NCI-H774 (cell line): Measurements from ENCODE around the gene EFNA5.
"Not testable (repeated sequence)": the region's sequence is repeated elsewhere in the genome, so short reads cannot be mapped to it uniquely, and the experiment has no call there.

ENCODE experiments used
- DNase-seq: peaks from one replicate; lab custom pipeline; 2025; lab: John Stamatoyannopoulos, UW

The EFNA5 gene

DNA sequence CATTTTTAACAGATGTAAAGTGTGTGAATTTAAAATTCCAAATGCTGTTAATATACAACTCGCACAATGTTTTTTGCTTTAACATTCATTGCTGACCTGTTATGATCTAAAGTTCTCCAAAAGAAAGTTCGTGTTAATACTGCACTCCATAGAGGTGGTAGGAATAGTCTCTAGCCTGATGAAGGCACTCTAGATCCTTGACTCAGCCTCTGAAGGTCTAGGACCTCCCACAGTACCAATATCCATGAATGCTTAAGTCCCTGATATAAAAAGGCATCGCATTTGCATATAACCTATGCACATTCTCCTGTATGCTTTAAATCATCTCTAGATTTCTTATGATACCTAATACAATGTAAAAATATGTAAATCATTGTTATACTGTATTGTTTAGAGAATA, 213.6 kb downstream of the EFNA5 start:
- DNase-seq: no peak

DNA sequence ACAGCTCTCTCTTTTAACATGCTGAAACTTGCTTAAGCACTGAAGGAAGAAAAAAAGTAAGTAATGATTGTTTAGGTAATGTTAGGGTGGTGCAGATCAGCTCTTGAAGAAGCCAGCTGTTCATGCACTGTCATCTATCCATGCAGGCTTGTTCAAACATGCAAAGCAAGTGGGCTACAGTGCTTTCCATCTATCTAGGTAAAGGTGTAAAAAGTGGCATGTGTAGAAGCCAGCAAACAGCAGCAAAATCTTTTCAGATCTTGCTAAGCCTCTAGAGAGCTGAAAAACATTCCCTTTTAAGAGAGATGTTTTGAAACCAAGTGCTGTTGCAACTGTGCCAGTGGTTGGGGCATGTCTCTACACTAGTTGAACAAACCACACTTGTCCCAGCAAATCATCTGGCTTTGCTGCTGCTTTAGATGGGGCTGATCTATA, 214.4 kb downstream of the EFNA5 start:
- DNase-seq: no peak

DNA sequence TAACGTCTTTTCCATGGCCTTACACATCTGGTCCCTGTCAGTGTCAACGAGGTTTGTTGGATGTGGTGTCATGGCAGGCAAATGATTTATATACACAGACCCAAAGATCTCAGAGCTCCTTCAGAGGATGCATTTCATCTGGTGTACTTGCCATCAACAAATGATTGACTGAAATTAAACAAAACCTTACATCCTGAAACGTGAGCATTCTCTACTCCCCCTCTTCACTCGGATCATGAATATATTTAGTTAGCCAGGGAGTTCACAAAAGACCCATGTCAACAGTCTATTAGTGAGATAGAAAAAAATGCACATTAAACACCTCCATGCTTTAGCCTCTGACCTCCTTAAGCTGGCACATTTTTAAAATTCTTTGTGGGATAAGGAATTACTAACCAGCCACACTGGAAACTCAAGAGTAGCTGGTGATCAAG, 215.6 kb downstream of the EFNA5 start:
- no peak for DNase-seq

DNA sequence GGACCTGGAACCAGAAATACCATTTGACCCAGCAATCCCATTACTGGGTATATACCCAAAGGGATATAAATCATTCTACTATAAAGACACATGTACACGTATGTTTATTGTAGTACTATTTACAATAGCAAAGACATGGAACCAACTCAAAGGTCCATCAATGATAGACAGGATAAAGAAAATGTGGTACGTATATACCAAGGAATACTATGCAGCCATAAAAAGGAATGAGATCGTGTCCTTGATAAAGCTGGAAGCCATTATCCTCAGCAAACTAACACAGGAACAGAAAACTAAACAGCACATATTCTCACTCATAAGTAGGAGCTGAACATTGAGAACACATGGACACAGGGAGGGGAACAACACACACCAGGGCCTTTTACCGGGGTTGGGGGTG, 218.9 kb downstream of the EFNA5 start:
- not testable (repeated sequence) for DNase-seq

DNA sequence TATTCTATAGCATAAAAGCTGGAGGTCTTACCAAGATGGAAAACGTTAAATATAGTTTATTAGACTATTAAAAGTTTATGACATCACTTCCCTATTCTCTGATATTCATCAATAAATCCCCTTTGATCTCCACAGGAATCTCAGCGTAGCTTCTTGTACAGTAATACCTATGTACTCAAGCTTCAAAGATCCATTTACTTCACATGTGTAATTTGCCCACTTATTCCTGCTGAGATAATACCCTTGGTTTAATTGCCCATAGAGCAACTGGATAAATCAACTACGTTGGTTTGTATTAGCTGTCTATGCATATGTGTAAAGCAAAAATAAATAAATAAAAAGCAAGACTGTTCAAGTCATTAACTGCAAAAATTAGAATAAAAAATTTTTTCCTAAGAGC, 219.7 kb downstream of the EFNA5 start:
- no peak for DNase-seq

DNA sequence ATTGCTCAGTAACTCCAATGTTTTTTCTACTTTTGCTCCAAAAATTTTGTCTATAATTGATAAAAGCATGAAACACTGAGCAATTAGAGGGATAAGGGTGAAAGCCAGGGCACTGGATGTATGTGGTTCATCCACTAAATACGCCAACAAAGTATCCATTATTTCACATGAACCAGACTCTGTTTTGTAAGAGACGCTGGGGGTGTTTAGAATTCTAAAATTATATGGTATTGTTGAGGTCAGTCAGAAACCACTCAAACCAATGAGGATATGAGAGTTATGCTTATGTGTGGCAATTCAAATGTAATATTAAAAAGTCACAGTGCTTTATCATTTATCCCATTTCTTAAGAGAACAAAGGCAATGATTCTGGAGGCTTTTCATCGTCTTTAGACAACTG, 220.2 kb downstream of the EFNA5 start:
- no peak for DNase-seq

DNA sequence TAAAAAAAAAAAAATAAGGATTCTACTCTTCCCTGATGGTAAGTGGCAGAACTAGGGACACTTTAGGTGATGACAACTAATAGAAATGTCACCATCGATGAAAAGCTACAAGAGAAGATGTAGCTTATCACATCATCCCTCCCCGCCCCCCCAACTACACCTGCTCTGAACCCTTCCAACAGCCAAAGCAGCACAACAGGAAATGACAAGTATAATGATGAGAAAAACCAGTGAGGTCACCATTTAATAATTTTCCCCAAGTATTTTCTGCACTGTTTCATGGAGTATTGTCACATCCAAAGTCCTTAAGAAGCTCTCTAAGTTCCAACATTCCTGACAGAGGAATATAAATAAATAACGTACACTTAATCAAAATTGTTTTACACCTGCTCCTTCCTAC, 221.4 kb downstream of the EFNA5 start:
- no peak for DNase-seq

DNA sequence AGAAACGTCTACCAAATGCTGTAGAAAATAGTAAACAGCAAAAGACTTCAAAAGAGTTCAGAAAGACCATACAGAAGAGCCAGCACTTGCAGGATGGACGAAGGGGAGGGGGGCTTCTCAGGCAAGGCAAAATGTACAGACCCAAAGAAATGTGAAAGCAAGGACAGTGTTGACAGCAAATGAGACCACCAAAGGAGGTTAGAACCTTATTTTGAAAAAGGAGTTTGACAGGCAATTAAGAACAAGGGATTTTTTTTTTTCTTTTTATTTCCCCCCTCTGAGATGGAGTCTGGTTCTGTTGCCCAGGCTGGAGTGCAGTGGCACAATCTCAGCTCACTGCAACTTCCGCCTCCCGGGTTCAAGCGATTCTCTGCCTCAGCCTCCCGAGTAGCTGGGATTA, 223.2 kb downstream of the EFNA5 start:
- no peak for DNase-seq

DNA sequence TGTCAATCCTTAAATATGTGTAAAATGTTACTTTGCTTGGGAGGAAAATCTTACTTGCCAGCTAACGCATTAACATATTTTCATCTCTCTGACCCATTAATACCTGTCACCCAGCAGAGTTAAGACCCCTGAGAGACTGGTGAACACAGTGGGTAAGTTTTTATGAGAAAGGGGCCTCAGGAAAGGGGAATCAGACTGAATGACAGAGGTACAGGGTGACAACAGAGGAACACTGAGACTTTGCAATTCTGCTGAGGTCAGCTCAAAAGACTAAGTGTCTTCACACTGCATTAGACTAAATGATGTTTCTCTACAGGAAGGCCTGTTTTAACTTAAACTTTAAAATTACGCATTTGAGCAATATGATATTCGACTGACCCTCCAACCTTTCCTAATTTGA, 223.8 kb downstream of the EFNA5 start:
- DNase-seq: no peak

DNA sequence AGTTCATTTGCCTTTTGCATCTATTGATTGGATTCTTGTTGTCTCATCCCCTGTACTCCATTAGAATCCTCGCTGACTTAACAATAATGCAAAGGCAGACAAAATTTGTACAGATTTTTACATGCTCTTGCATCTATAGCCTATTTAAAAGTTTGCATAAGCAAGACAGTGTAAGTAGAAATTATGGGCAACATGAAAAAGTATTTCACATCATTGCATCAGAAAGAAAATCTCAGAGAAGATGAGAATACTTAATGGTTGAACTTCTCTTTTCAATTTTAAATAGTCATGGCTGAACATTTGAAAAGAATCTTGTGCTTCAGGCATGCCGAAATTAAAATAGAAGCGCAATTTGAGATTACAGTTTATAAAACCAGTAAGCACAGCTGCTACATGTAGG, 226.4 kb downstream of the EFNA5 start:
- no peak for DNase-seq

DNA sequence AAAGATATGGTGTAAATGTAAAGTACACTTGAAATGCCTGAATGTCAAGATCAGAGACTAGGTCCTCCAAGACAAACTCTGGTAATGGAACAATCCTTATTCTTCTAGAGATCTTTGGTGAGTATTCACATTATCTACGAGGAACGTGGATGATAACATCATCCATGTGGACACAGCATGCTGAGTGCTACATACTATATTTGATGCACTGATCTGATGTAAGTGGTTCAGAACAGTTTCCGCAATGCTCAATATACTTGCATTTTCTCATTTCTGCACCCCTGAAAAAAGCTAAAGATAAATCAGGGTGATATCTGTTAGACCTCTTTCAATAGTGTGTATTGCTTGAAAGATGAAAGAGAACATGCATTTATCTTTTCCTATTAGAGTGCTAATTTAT, 226.8 kb downstream of the EFNA5 start:
- DNase-seq: no peak

DNA sequence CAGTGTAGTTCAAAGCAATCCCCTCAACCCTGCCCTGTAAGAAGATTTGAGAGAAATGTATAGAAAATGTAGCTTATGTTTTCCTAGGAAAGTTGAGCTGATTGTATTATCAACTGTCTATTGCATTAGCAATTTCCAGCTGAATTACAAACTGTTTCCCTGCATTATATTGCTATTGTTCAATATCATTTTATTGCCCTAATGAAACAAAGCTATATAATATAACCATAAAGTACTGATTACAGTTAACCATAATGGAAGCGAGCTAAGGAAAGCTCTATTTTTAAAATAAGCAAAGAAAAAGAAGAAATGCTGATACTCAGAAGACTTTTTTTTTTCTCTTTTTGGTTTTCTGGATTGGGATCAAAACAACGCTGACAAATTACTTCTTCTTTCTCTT, 228.3 kb downstream of the EFNA5 start:
- DNase-seq: no peak

DNA sequence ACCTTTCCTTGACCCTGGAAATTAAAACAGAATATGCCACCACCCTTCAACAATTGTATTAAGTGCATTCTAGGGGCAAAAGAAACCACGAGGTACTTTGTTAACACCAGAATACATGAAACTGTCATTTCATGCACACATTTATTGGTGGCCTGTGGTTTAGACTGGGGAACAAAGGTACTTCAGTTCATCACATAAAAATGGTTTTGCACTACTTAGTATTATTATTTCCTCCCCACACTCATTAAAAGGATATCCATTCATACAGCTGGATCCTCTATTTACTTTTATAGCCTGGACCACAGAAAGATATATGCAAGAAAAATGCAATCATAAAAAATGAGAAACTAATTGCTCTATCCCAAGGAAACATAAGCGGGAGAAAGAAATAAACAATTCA, 230.9 kb downstream of the EFNA5 start:
- DNase-seq: no peak

DNA sequence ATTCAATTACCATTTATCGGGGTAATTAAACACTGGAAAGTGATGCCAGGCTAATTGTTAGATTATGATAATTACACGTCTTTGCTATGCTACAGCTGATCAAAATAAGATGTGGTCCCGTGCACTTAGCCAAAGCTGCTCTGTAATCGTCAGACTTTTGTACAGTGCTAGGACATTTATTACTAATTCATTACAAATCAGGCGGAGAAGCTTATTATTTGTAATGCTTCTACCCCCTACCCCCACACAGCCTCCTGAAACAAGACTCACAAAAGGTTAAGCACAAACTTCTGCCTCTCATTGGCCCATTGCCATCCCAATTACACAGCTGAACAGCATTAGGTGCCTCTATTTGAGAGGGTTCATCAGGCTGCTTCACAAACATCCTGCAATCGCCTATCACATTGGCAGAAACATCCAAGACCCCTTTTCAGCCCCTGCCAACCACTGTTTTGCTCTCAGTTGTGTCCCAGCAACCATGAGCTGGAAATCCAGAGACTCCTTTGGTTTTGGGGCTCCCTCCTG, 232.7 kb downstream of the EFNA5 start:
- DNase-seq: no peak

DNA sequence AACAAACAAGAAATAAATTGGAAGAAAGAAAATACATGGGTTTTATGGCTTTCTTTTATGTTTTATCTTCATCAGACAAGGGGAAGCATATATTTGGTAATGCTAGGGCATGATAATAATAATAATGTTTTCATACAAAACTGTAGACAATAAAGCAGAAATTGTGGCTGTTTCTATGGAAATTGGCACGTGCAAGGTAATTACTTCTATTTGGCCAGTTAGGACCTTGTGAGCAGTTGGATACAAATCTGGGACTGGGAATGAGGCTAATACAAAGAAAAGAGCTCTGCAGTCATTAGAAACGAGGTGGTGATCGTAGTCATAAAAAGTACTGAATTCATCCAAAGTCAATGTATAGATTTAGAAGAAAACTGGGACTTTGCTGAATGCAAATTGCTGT, 233.6 kb downstream of the EFNA5 start:
- DNase-seq: no peak

DNA sequence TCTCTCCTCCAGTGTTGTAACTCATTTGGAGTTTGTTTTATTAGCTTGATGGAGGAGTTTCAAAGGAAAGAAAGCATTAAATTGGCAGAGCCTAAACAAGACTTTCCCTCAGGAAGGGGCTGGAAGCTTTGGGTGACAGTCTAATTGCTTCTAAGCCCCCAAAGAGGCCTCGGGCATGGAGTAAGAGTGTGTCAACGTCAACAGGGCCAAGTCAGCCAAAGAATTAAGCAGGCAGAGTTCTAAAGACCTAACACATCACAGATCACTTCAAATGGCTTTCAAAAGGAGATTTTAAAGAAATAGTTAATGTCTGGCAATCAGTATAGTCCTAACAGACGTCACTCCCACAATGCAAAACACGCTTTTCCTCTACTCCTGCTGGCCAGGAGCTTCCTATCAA, 234.5 kb downstream of the EFNA5 start:
- no peak for DNase-seq

DNA sequence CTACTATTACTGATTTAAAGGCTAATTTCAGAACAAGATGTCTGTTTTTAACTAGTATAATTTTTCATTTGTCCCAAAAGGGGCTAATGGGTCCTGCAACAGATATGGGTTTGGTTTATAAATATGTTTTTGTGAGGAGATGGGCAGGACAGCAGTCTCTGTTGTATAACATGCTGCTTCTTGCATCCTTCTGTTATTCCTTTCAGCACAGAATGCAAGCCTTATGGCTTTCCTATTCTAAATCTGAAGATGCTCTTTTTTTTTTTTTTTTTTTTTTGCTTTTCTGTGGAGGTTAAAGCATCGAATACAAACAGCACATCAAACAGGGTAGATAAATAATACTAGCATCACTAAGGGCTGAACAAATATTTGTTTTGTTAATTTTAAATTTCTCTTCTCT, 235.7 kb downstream of the EFNA5 start:
- DNase-seq: no peak

DNA sequence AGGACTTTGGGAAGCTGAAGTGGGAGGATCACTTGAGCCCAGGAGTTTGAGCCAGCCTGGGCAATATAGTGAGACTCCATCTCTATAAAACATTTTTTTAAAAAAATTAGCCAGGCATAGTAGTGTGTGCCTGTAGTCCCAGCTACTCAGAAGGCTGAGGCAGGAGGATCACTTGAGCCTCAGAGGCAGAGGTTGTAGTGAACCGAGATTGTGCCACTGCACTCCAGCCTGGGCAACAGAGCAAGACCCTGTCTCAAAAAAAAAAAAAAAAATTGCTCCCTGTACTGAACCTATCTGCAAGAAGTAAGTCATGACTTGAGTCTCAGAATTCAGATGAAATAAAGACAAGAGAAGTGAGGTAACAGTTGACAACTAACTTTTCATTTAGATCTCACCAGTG, 237.1 kb downstream of the EFNA5 start:
- not testable (repeated sequence) for DNase-seq

DNA sequence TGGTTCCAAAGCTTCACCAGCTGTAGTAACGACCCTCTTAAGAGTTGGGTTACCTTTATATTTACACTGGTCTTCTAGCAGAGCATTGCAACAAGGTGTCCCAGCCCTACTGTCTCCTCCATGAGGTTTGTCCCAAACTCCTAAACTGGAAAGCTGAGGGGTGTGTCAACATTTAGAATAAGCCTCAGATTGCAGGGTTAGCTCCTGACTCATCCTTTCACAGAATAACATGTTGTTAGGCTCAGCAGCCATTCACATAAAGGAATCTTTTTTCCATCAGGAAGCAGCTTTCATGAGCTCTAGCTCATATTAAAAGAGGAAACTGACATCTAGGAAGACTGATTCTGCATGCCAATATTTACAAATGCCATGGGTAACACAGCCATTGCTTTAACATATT, 238.7 kb downstream of the EFNA5 start:
- no peak for DNase-seq

DNA sequence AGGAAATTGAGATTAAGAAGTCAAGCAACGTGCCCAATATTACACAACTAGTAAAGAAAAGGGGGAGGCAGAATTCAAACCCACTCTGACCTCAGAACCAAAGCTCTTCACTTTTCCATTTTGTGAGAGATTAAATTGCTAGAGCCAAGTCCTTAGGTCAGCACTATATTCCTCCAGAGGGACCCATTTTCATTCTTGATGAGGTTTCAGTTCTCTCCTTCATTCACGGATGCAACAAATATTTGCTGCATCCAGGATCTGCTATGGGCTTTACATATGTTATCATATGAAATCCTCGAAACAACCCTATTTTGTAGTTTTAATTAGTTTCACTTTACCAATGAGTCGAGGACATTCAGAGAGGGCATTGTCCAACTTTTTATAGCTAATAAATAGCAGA, 239.2 kb downstream of the EFNA5 start:
- DNase-seq: no peak

DNA sequence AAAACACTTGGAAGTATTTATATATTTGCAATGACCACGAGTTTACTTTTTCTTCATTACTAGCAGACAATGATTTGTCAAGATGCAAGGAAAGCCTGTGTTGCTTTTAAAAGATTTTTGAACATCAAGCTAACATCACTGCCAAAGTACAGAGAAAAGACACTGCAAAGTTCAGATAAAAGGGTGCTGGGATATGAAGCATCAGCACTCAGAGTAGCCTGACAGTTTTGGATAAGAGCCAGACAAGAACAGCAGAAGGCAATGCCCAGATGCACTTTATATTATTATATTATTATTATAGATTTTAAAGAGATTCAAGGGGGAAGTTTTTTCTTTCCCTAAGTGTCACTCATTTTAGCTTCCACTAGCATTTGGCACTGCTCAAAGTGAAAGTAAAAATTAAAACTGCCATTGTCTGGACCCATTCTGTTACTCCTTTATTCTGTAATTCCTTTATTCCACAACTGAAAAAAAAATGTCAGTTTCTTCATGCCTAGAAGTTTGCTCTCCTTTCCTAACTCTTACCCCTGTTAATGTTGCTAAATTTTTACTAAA, 240.6 kb downstream of the EFNA5 start:
- no peak for DNase-seq

DNA sequence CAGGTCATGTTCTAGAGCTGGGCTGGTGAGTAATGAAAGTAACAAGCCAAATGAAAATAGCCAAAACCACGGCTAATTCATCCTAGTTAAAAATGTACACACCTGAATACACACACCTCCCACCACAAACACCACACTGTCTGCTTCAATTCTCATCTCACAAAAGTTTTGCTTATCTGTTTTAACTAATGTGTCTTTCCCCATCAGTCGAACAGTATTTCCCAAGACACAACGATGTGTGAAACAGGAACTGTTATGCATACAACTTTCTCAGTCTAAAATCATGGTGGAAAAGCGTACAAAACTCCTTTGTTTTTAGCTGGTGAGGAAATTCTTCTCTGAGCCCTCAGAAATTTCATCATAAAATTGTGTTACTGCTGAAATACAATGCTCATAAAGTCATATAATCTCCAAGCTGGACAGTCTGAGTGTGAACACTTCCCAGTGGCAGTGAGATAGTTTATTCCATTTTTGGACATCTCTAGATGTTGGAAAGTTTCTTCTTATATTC, 242.4 kb downstream of the EFNA5 start:
- no peak for DNase-seq

DNA sequence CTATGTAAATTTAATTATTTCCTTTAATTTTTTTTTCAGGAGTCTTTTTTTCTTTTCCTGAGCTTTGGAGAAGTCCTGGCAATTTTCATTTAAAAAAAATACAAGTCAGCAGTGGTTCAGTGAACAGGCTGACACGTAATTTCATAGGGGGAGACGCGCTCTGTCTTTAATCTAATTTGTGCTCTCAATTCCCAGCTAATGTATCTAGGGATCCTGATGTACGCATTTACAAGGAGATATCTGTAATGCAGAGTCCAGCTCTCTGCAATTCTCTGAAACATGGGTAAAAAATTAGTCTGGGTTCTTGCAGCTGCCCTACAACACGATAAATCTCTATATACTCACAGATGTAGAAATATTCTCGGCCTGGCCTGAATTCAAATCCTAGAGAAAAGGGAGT, 243.9 kb downstream of the EFNA5 start:
- DNase-seq: no peak

DNA sequence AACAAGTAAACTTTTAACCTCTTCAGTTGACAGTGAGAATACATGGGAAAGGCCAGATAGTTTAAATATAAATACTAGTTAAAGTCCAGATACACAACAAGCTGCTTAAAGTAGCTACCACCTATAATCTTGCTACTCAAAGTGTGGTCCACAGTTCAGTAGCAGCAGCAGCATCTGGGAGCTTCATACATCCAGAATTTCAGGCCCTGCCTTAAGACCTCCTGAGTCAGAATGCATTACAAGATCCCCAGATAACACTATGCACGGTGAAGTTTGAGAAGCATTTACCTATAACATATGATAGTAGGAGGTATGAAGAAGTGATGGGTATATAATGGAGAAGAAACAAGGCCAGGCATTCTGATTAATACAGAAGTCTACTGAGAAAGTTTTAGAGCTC, 244.5 kb downstream of the EFNA5 start:
- no peak for DNase-seq
